ENCODE data around the gene MIPOL1.

DNA sequence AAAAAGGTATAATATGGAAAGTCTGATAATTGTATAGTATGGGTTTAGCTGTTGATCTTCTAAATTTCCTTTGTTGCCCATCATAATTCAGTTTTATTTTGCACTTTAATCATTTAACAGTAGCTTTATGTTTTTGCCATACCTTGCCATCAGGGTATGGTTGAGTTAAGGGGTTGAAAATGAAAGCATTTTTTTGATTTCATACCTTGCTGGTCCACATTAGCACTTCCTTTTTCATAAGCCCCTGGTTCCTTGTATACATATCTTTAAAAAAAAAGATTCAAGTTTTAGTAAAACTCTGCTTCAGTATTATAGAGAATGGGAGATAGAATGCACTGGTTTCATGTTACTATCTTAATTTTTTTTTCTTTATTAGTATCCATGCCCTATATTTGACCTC, 71.1 kb downstream of the MIPOL1 start:
- TF ChIP-seq CTCF (IDR thresholded peaks at IDR 0.05) (no peak), POLR2A (IDR thresholded peaks at IDR 0.05) (no peak)
